GM19468 (cell line): ENCODE results near the gene EPS8L3.
A peak's percentile ranks its signal among the peaks of the same experiment; 100 is the strongest.
"Not testable (repeated sequence)": the region's sequence is repeated elsewhere in the genome, so short reads cannot be mapped to it uniquely, and the experiment has no call there.

Experiments
- ATAC-seq: cut with Tn5 transposase; IDR thresholded peaks from one replicate; pipeline ENCODE4 v1.9.1; 2021; ENCODE audit warnings: mild to moderate bottlenecking, moderate library complexity, moderate number of reproducible peaks; ENCODE audit not compliant: unreplicated experiment; ENCODE audit errors: extremely low read depth

Gene EPS8L3

DNA sequence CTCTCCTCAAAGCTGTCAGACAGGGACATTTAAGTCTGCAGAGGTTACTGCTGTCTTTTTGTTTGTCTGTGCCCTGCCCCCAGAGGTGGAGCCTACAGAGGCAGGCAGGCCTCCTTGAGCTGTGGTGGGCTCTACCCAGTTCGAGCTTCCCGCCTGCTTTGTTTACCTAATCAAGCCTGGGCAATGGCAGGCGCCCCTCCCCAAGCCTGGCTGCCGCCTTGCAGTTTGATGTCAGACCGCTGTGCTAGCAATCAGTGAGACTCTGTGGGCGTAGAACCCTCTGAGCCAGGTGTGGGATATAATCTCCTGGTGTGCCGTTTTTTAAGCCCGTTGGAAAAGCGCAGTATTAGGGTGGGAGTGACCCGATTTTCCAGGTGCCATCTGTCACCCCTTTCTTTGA, 15.4 kb downstream of the EPS8L3 start:
- not testable (repeated sequence) for ATAC-seq

GRCh38 chr1:109740615-109741373, 22.9 kb downstream of the EPS8L3 start, which contains the start of gene GSTM3:
TSS of gene GSTM3 (minus strand) at chr1:109741038. CDS start at chr1:109740287, 751 bp downstream.
- no peak for ATAC-seq

DNA sequence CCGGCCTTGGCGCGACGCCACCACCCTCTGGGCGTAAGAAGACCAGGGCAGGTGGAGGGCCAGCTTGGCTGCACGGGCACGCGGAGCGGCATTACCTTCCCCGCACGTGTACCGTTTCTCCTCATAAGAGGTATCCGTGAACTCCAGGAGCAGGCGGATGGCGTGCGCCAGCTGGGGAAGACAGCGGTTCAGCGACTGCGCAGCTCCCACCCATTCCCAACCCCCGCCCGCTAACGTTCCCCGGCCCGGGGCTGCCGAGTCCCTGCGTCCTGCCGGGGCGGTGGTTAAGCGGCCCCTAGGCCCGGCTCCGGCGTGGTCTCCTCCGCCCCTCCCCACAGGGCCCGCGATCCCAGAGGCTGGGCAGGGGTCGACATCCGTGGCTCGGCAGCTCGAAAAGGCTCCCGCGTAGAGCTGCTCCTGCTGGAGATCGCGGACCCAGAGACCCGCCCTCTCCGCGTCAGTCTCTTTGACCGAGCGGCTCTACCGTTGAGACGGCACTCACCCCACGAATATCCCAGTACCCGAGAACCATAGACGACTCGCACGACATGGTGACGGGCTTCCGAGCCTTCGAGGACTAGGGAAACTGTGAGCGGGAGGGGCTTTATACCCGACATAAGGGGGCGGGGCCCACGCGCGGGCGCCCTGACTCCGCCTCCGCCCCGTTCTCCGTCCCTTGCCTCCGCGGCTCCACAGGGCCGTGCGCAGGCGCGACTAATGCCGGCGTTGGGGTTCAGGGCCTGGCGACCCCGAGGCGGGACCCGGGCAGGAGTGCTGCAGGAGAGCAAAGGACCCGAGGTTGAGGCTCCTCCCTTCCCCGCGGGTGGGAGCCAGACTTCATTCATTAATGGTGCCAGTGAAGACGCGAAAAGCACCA, 23.7 kb downstream of the EPS8L3 start:
- ATAC-seq, result peak; percentile 37

- ATAC-seq, result no peak
These were observed 30.4 kb downstream of the EPS8L3 start for GRCh38 chr1:109733236-109733870.

GRCh38 chr1:109732390-109732881, 31.3 kb downstream of the EPS8L3 start:
- no peak for ATAC-seq

DNA sequence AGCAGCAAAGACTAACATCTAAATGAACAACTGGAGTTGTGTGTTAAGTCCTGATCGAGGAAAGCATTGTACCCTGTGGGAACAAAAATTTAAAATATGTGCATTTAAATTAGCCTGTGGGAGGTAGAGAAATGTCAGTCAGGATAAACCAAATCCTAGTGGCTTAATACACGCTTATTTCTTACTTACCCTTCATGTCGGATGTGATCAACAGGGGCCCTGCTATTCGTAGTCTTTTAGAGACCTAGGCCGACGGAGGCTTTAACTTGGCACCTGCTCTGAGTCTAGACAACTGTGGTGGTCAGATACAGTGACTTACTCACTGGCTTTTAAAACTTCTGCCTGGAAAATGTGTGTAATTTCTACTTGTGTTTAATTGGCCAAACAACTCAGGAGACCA, 33.1 kb downstream of the EPS8L3 start:
- ATAC-seq, result no peak

DNA sequence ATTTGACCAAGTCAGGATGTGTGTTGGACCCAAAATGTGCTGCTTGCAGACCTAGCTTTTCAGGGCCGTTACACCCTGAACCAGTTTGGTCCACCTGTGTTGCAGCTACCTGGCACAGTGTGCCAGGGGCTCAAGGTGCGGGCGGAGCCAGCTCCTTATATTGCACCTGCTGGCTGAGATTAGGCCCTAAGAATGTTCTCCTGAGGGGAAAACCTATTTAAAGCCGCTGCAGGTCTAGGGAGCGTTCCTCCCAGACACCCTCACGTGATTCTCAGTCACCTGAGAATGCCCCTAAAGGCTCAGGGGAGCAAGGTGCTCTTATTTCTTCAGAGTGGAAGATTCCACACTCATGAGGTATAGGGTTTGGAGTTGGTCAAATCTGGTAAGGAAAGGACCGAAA, 34.9 kb downstream of the EPS8L3 start:
- ATAC-seq, result no peak

DNA sequence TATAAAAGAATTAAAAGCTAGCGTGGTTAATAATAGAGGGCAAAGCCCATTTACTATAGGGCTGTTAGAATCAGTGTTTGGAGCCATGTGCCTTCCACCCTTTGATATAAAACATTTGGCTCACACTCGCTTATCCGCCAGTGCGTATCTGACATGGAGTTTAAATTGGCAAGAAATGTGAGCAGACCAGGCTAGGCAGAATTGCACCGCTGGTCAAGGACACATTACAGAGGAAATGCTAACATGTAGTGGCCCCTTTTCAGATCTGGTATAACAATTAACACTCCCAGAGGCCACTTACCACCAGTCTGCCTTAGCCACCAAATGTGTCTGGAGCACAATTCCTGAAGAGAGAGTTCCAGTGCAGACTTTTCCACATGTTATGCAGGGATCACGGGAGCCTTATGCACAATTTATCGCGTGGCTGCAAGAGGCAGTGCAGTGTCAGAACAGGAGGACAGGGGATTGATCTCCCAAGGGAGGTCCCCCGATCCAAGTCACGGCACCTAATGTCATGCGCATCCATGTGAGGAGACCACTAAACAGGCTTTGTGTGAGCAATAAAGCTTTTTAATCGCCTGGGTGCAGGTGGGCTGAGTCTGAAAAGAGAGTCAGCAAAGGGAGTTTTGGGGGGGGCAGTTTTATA, 36.9 kb downstream of the EPS8L3 start:
- no peak for ATAC-seq

DNA sequence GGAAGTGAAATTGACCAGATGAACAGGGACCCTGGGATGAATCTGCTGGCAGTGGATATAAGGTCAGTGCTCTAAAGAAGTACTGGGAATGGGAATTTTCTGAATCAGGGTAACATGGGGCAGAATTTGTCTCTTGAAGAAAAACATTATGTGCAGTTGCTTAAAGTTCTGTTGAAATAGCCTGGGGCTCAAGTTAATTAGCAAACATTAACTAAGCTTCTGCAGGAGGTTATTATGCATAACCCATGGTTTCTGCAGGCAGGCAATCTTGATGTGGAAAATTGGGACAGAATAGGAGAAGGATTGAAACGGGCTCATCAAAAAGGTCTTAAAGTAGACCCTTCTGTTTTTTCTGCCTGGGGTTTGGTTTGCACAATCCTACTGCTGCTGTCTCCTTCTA, 37.7 kb downstream of the EPS8L3 start:
- ATAC-seq, result no peak

DNA sequence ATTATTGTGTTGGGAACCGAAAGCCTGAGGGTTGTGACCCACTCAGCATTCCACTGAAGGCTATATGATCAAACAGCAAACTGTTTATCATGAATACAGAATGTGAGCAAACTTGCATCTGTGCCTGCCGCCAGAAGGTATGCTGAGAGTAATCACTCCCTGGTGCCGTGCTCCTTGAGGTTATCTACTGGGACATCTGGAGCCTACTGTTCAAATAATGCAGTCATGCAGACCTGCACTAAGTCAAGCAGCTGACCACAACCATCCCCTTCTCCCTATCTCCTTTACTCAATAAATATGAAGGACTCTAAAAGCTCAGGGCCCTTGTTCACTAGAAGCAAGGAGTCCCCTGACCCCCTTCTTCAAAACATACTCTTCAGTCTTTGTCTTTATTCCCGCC, 38.2 kb downstream of the EPS8L3 start:
- no peak for ATAC-seq

- no peak for ATAC-seq
These were observed 38.8 kb downstream of the EPS8L3 start for GRCh38 chr1:109724933-109725332.

- no peak for ATAC-seq
These were observed 40.6 kb downstream of the EPS8L3 start for GRCh38 chr1:109722908-109723691.

DNA sequence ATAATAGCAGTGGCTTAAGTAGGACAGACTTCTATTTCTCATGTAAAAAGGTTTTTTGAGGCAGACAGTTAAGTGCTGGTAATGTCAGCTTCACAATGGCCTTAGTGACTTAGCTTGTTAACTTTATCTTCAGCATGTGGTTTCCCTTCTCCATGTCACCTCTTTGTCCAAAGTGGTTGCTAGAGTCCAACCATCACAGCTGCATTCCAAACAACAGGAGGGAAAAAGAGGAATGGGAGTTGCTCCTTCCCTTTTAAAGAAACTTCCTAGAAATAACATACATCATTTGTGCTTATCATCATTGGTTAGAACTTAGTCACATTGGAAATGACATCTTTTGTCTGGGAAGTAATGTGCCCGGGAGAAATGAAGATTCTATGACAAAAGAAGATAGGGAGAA, 41.8 kb downstream of the EPS8L3 start:
- ATAC-seq, result no peak

DNA sequence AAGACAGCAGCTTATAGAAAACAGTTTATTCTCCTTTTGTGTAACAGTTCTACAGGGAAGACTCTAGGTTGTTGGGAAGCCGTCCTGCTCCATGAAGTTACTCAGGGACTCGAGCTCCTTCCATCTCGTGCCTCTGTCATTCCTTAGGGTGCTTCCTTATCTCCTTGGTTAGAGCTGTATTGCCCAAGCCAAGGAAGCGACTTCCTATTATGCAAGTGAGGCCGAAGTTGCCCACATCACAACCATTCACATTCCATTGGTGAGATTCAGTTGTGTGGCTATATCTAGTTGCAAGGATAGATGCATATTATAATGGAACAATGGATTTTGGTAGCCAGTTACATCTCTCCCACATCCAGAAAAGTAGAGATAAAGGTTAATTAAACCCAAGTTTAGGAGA, 42.7 kb downstream of the EPS8L3 start:
- no peak for ATAC-seq

DNA sequence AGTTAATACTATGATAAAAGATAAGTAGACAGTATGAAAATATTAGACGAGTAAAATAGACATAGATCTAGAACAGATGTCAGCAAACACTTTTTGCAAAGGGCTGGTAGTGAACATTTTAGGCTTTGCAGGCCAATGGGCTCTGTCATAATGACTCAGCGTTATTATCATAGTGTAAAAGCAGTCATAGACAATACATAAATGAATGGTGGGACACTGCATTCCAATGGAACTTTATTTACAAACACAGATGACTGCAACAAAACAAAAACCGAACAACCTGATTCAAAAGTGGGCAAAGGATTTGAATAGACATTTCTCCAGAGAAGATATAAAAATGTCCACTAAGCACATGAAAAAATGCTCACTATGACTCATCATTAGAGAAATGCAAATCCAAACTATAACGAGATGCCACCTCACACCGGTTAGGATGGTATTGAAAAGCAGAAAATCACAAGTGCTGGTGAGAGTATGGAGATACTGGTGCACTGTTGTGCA, 44.3 kb downstream of the EPS8L3 start:
- no peak for ATAC-seq

DNA sequence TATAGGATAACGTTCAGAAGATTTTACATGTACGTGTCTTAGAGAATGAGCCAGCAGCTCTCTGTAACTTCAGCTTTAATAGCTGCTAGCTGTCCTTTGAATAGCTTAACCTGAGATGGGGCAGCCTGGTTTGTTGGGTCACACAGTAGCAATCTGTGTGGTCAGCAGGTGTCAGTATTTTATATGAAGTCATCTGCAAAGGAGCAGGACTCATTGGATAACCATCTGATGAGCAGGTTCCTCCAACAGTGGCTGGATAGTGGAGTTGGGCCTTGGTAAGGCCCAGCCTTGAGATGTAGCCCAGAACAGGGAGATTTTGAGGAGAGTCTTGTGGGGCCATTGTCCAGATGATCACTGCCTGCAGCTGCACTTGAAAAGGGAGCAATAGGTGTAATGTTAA, 45.2 kb downstream of the EPS8L3 start:
- ATAC-seq, result no peak

DNA sequence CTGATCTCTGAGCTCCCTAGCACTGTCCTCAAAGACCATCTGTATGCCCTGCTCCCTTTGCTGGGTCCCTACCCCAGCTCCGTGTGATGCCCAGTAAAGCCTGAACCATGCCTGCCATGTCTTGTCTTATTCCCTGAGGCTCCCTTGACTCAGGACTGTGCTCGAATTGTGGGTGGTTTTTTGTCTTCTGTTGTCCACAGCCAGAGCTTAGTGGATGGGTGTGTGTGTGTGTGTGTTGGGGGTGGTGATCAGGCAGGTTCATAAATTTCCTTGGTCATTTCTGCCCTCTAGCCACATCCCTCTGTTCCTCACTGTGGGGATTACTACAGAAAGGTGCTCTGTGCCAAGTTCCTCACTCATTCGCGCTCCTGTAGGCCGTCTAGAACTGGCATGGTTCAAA, 46.0 kb downstream of the EPS8L3 start:
- ATAC-seq, result no peak

- ATAC-seq, result no peak
These were observed 47.1 kb downstream of the EPS8L3 start for GRCh38 chr1:109716570-109717090.

- ATAC-seq, result no peak
These were observed 47.6 kb downstream of the EPS8L3 start for GRCh38 chr1:109716121-109716520.
